Keratinocyte (primary cell): ENCODE measurements around the gene CD68.

Experiments used
- EZH2 ChIP-seq: IDR thresholded peaks from one replicate; pipeline ENCODE4 v1.6.1; 2012; ENCODE audit warnings: inconsistent platforms, mild to moderate bottlenecking, low read length, moderate library complexity
- TF ChIP-seq, protein P1 (sequence below), 3 experiments: IDR thresholded peaks in 1 of 3; conservative IDR thresholded peaks in 1 of 3; optimal IDR thresholded peaks in 1 of 3; 2 replicates in 2 of 3; 3 replicates in 1 of 3; pipeline versions ENCODE3 to v1.5.1; 2011; ENCODE audit warnings: low read length in 3 of 3, mild to moderate bottlenecking in 3 of 3, moderate library complexity in 2 of 3, control low read depth in 1 of 3, inconsistent platforms in 1 of 3; ENCODE audit not compliant: insufficient read depth in 2 of 3; ENCODE audit errors: extremely low read depth in 1 of 3

DNA sequence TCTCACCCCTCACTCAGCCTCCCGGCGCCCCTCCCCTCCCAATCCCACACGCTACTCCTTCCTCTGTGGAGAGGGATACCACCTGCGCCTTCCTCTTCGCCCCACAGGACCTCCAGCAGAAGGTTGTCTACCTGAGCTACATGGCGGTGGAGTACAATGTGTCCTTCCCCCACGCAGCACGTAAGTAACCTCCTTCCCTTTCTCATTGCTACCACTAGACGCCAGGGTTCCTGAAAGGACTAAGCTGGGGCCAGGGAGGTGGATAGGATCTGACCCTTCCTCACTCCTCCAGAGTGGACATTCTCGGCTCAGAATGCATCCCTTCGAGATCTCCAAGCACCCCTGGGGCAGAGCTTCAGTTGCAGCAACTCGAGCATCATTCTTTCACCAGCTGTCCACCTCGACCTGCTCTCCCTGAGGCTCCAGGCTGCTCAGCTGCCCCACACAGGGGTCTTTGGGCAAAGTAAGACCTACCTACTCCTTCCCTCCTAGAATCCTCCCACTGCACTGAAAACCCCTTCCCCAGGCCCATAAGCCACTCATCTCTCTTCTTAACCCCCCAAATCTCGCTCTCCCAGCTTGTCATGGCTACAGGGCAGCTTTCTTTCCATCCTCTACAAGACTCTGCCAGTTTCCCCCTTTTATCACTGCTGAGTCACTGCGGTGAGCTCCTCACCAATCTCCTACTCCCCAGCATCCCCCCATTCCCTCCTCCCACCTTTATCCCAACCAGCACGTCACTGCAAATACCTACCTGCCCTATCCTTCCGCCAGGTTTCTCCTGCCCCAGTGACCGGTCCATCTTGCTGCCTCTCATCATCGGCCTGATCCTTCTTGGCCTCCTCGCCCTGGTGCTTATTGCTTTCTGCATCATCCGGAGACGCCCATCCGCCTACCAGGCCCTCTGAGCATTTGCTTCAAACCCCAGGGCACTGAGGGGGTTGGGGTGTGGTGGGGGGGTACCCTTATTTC lies 1.5 kb downstream of the CD68 start:
- TF ChIP-seq, protein P1, sequence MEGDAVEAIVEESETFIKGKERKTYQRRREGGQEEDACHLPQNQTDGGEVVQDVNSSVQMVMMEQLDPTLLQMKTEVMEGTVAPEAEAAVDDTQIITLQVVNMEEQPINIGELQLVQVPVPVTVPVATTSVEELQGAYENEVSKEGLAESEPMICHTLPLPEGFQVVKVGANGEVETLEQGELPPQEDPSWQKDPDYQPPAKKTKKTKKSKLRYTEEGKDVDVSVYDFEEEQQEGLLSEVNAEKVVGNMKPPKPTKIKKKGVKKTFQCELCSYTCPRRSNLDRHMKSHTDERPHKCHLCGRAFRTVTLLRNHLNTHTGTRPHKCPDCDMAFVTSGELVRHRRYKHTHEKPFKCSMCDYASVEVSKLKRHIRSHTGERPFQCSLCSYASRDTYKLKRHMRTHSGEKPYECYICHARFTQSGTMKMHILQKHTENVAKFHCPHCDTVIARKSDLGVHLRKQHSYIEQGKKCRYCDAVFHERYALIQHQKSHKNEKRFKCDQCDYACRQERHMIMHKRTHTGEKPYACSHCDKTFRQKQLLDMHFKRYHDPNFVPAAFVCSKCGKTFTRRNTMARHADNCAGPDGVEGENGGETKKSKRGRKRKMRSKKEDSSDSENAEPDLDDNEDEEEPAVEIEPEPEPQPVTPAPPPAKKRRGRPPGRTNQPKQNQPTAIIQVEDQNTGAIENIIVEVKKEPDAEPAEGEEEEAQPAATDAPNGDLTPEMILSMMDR (optimal IDR thresholded peaks at IDR 0.05 in 1 of 3, IDR thresholded peaks at IDR 0.05 in 1 of 3, conservative IDR thresholded peaks at IDR 0.05 in 1 of 3; ENCODE audit: extremely low read depth in 1 of 3, insufficient read depth in 2 of 3, low read length in 3 of 3): no peak
- TF ChIP-seq EZH2: no peak
